CD1c-positive myeloid dendritic cell (primary cell): ENCODE data around the gene UNC93A.
"Not testable (repeated sequence)": the region's sequence is repeated elsewhere in the genome, so short reads cannot be mapped to it uniquely, and the experiment has no call there.

ENCODE experiments used
- DNase-seq: peaks from one replicate; pipeline ENCODE4 v3.0.0-alpha.2; 2016; ENCODE audit errors: extremely low spot score

Gene UNC93A

GRCh38 chr6:167290786-167291622 lies at the start of gene UNC93A:
TSS of gene UNC93A (plus strand) at chr6:167291315. CDS start at chr6:167291490, 175 bp downstream.
- DNase-seq: no peak

GRCh38 chr6:167241321-167242134 lies 49.6 kb upstream of the UNC93A start:
- DNase-seq: not testable (repeated sequence)

DNA sequence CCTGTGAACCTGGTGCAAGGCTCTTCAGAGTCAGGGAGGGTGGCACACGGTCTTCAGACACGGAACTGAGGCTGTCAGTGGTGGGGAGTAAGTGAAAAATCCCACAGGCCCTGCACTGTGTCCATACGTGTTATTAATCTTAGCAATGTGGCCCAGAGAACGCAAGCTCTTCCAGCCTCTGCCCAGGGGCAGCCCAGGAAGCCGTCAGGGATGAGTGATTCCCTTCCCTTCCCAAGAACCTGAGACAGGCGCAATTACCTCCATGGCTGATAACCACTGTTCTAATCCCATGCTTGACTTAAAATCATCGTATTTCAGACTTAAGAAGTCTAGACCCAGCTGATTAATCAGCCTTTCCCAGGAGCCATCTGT lies 49.0 kb upstream of the UNC93A start:
- not testable (repeated sequence) for DNase-seq

DNA sequence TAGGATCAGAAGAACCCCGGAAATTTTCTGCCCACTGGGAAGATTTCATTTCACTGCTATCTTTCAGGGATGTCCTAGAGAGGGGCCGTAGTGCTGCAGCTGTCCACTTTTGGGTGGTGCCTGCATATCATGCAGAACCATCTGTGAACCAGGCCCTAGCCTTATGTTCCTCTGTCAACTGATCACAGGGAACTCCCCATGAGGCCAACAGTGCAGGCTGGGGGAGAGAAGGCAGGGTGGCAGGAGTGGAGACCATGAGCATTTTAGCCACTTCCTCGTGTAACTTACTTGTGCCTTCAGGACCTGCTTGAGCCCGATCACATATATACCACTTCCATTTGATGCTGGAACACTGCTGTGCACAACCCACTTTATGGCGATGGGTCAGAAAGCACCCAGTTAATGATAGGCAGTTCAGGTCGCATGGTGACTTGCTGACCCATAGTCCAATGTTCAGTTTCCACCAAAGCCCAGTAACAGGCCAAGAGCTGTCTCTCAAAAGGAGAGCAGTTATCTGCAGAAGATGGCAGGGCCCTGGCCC lies 48.5 kb upstream of the UNC93A start:
- not testable (repeated sequence) for DNase-seq

DNA sequence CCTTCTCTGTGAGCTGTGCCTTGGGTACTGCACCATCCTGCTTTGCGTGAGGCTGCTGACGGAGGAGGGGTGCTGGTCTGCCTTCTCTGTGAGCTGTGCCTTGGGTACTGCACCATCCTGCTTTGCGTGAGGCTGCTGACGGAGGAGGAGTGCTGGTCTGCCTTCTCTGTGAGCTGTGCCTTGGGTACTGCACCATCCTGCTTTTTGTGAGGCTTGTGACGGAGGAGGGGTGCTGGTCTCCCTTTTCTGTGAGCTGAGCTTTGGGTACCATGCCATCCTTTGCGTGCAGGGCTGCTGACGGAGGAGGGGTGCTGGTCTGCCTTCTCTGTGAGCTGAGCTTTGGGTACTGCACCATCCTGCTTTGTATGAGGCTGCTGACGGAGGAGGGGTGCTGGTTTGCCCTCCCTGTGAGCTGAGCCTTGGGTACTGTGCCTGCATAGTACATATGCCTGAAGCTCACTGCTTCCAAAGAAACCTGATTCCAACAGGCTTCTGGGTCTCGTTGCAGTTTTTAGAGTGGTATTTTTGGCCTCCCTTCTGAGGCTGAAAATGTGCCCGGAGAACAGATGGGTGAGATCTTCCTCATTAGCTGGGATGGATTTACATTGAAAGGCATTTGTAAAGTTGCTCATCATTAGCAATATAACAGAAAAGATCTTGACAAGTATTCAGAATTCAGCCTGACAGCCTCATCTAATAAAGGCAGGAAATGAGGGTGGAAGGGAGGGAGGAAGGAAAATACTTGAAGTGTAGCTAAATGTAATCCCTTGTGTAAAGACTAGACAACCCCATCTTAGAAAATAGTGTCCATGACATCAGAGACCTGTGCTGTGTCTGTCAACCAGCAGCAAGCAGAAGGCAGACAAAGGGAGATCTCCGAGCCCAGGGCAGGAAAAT lies 46.8 kb upstream of the UNC93A start:
- DNase-seq: no peak

- DNase-seq: no peak
Measured at GRCh38 chr6:167244991-167245390, 46.1 kb upstream of the UNC93A start.

GRCh38 chr6:167245591-167245990 lies 45.5 kb upstream of the UNC93A start:
- no peak for DNase-seq

GRCh38 chr6:167247814-167248595 lies 43.1 kb upstream of the UNC93A start:
- DNase-seq: no peak

DNA sequence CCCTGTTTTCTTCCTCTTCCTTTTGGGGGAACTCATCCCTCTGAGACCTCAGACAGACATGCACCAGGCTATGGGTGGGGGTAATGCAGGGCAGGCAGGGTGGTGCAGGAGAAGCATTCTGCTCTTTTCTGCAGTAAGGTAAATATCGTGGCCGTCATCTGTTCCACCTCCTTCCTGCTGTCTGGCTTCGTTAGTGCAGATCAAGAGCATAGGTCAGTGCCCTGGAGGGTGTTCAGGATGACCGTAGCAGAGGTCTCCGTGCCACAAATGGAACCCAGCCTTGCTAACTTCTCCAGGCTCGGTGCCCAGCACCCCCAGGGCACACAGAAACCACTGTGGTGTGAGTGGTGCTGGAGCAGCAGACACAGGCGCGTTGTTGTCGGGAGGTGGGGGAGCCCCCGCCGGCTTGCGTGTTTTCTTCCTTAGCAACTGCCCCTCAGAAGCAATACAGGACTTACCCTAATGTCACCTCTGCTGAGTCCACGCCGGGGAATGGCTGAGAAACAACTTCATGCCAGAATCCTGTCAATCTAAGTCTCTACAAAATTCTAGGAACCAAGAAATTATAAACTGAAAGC lies 42.1 kb upstream of the UNC93A start:
- DNase-seq: not testable (repeated sequence)

- no peak for DNase-seq
Measured at GRCh38 chr6:167252271-167252670, 38.8 kb upstream of the UNC93A start.

DNA sequence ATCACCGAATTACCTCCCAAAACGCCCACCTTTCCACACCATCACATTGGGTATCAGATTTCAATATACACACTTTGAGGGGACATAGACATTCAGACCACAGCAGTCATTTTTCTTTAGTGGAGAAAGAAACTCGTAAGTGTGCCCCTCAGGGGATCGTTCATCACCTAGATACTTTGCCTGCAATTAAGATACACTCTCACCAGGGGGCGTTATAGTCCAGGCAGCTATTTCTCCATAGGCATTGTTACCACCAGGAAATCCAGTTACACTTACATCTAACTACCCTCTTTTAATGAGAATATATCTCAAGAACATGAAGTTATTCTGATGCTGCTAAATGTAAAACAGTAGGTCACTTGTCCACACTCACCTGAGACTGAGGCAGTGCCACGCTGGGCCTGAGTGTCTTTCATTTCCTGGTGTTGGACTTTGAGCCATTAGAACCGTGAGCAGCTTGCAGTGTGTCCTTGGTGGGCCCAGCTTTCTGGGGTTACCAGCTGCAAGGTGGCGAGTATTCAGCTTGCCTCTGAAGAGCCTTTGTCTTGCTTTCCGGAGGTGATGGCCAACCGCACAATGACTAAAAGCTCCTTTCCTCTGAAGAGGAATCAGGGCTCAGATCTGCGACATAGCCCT lies 35.1 kb upstream of the UNC93A start:
- no peak for DNase-seq

DNA sequence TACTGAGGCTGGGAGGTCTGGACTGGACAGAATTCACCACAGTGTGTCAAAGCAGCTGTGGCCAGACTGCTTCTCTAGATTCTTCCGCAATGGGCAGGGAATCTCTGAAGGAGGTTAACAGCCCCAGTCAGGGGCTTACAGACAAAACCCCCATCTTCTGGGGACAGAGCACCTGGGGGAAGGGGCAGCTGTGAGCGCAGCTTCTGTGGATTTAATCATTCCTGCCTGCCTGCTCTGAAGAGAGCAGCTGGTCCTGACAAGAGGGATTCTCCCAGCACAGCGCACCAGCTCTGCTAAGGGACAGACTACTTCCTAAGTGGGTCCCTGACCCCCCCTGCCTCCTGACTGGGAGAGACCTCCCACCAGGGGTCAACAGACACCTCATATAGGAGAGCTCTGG lies 32.5 kb upstream of the UNC93A start:
- no peak for DNase-seq

DNA sequence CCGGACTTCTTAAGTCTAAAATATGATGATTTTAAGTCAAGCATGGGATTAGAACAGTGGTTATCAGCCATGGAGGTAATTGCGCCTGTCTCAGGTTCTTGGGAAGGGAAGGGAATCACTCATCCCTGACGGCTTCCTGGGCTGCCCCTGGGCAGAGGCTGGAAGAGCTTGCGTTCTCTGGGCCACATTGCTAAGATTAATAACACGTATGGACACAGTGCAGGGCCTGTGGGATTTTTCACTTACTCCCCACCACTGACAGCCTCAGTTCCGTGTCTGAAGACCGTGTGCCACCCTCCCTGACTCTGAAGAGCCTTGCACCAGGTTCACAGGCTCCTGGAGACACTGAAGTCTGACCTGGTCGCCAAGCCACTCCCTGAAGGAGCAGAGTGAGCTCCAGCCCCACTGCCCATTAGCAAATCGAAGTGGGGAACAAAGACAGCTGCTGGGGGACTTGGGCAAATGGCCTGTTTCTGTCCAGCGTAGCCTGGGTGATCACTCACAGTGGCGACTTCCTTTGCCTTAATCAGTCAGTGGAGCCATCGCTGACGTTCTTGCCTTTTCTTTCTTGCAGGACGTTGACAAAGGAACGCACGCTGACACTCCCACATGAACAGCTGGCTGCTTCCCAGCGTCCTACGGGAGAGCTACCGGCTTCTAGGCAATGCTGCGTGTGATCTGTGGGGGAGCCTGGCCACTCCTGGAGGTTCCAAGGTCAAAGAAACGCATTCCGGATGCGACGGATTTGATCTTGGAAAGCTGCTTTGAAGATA lies 24.9 kb upstream of the UNC93A start:
- not testable (repeated sequence) for DNase-seq

- no peak for DNase-seq
Measured at GRCh38 chr6:167266830-167267555, 24.1 kb upstream of the UNC93A start.

DNA sequence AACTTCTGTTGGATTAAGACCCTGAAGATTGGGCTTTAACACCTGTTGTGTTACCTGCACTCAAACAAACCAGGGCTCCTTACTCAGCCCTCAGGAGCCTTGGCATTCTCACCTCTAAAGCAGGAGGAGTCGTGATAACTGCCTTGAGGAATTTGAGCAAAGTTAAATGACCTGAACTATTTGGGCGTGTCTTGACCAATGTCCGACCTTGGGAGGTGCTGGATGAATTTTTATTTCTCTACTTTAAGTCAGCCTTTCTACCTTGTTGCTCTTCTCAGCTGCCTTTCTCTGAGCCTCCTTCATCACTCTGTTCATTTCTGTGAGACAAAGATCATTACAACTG lies 23.6 kb upstream of the UNC93A start:
- DNase-seq: not testable (repeated sequence)

- DNase-seq: no peak
Measured at GRCh38 chr6:167267921-167268401, 23.2 kb upstream of the UNC93A start.

GRCh38 chr6:167268683-167269280 lies 22.3 kb upstream of the UNC93A start:
- DNase-seq: no peak
